Keratinocyte (primary cell): ENCODE measurements around the gene ADSL. TPM values are rescaled to one million over a fixed set of nuclear protein-coding genes. Genes with fewer than 3 reads are reported as not detected.
A peak's percentile ranks its signal among the peaks of the same experiment; 100 is the strongest.

Experiments
- DNase-seq: peaks from one replicate; pipeline ENCODE4 v3.0.0-alpha.2; 2011; ENCODE audit warnings: low read depth, missing footprints, low spot score
- FAIRE-seq: peaks from 2 replicates; lab custom pipeline; 2011; peaks lifted over from hg19 to GRCh38; lab: Jason Lieb, UNC
- H2AFZ ChIP-seq: 2 replicates; pipeline ENCODE4 v1.6.0; 2012; ENCODE audit warnings: low read length, control low read depth, inconsistent platforms; ENCODE audit not compliant: control insufficient read depth
- H3K27ac ChIP-seq: 2 replicates; pipeline ENCODE4 v1.5.1; 2011; ENCODE audit warnings: low read length; ENCODE audit not compliant: control insufficient read depth, insufficient read depth
- H3K27me3 ChIP-seq: 3 replicates; pipeline ENCODE4 v1.6.0; 2011; ENCODE audit warnings: low read length; ENCODE audit not compliant: control insufficient read depth, insufficient read depth; ENCODE audit errors: extremely low read depth
- H3K36me3 ChIP-seq, 2 experiments: 2 replicates in 1 of 2; 3 replicates in 1 of 2; pipeline ENCODE4 v1.5.1; 2011; ENCODE audit warnings: low read length in 2 of 2, mild to moderate bottlenecking in 1 of 2; ENCODE audit not compliant: control insufficient read depth in 2 of 2, insufficient read depth in 2 of 2; ENCODE audit errors: extremely low read depth in 1 of 2
- H3K4me1 ChIP-seq: 3 replicates; pipeline ENCODE4 v1.5.1; 2011; ENCODE audit warnings: low read length; ENCODE audit not compliant: control insufficient read depth, insufficient read depth; ENCODE audit errors: extremely low read depth
- H3K4me2 ChIP-seq: 3 replicates; pipeline ENCODE4 v1.6.0; 2011; ENCODE audit warnings: low read depth, low read length; ENCODE audit not compliant: control insufficient read depth, insufficient read depth; ENCODE audit errors: extremely low read depth
- H3K4me3 ChIP-seq, 3 experiments: fragments of 200-600 bp in 1 of 3; sonication (generic) in 1 of 3; 2 replicates in 2 of 3; 3 replicates in 1 of 3; pipeline ENCODE4 v1.5.1; 2011 to 2016; ENCODE audit warnings: low read length in 3 of 3, mild to moderate bottlenecking in 3 of 3, control low read depth in 2 of 3, inconsistent platforms in 1 of 3, low read depth in 1 of 3, mixed read lengths in 1 of 3, mixed run types in 1 of 3, moderate library complexity in 1 of 3; ENCODE audit not compliant: control insufficient read depth in 2 of 3, insufficient read depth in 2 of 3; ENCODE audit errors: extremely low read depth in 1 of 3
- H3K79me2 ChIP-seq: 2 replicates; pipeline ENCODE4 v1.6.0; 2012; ENCODE audit warnings: low read length; ENCODE audit not compliant: control insufficient read depth, insufficient read depth
- H3K9ac ChIP-seq: 3 replicates; pipeline ENCODE4 v1.6.0; 2011; ENCODE audit warnings: low read length; ENCODE audit not compliant: control insufficient read depth, insufficient read depth; ENCODE audit errors: extremely low read depth
- H3K9me1 ChIP-seq: 3 replicates; pipeline ENCODE4 v1.6.0; 2011; ENCODE audit warnings: low read length; ENCODE audit not compliant: control insufficient read depth, insufficient read depth; ENCODE audit errors: extremely low read depth
- H3K9me3 ChIP-seq: 2 replicates; pipeline ENCODE4 v1.5.1; 2012; ENCODE audit warnings: low read depth, low read length; ENCODE audit not compliant: control insufficient read depth
- H4K20me1 ChIP-seq: 3 replicates; pipeline ENCODE4 v1.6.0; 2011; ENCODE audit warnings: low read length; ENCODE audit not compliant: control insufficient read depth, insufficient read depth; ENCODE audit errors: extremely low read depth
- CTCF ChIP-seq, 3 experiments: IDR thresholded peaks in 1 of 3; conservative IDR thresholded peaks in 1 of 3; optimal IDR thresholded peaks in 1 of 3; 2 replicates in 2 of 3; 3 replicates in 1 of 3; pipeline versions ENCODE3 to v1.5.1; 2011; ENCODE audit warnings: low read length in 3 of 3, mild to moderate bottlenecking in 3 of 3, moderate library complexity in 2 of 3, control low read depth in 1 of 3, inconsistent platforms in 1 of 3; ENCODE audit not compliant: insufficient read depth in 2 of 3; ENCODE audit errors: extremely low read depth in 1 of 3
- EZH2 ChIP-seq: IDR thresholded peaks from one replicate; pipeline ENCODE4 v1.6.1; 2012; ENCODE audit warnings: inconsistent platforms, mild to moderate bottlenecking, low read length, moderate library complexity
- dilution Hi-C: fragments of 300-500 bp; cut with MboI; formaldehyde crosslinking; loops from one replicate; pipeline ENCODE4 v1.7.0; 2020; ENCODE audit warnings: low sequenced_read_pairs; ENCODE audit not compliant: extremely low pct_ligation_motif_present
- polyA minus RNA-seq, 3 experiments: library from RNA; depleted of rRNA, polyadenylated mRNA; stranded (reverse); fragments of >200 nt; gene quantifications; 1 replicate in 1 of 3; 2 replicates in 1 of 3; 3 replicates in 1 of 3; pipeline ENCODE4 v1.2.3, GENCODE V29; 2011
- polyA plus RNA-seq, 5 experiments: library from polyadenylated mRNA; depleted of rRNA in 3 of 5; stranded (reverse) in 3 of 5; stranded (forward) in 1 of 5; unstranded in 1 of 5; fragments of >200 nt; gene quantifications; 1 replicate in 1 of 5; 2 replicates in 3 of 5; 3 replicates in 1 of 5; pipeline versions ENCODE4 v1.2.1 to v1.2.3, GENCODE V29; 2011 to 2012; ENCODE audit warnings: missing spikeins in 2 of 5, low read depth in 1 of 5, low replicate concordance in 1 of 5

Gene ADSL
- polyA plus RNA-seq (68.2 to 96.9 TPM (median 96.1 TPM) in 3 replicates), polyA minus RNA-seq (57.7 to 123 TPM (median 84.1 TPM) in 3 replicates)
- 29.9 TPM for polyA plus RNA-seq (2011; ENCODE audit: low read depth)
- polyA plus RNA-seq (2011; cell fraction: cytosol; rRNA removed), result 65.5 and 77.7 TPM in 2 replicates
- 58.7 and 74.5 TPM in 2 replicates for polyA plus RNA-seq (2011; cell fraction: nucleus; rRNA removed)
- polyA plus RNA-seq (2012; ENCODE audit: low replicate concordance), result 23.3 and 70.0 TPM in 2 replicates
- polyA minus RNA-seq (2011; cell fraction: cytosol; rRNA and poly(A)+ RNA removed), result 40.9 TPM
- 17.8 and 25.4 TPM in 2 replicates for polyA minus RNA-seq (2011; cell fraction: nucleus; rRNA and poly(A)+ RNA removed)

GRCh38 chr22:40346185-40347118 is at the start of gene ADSL:
Gene ADSL, plus strand, starts transcription at chr22:40346500. Its CDS starts 59 bp downstream, at chr22:40346559.
- peak within 1 kb of the TSS; percentile 90 for H3K27ac ChIP-seq
- peaks cover 14% of the 10 kb centered on the region for H3K4me1 ChIP-seq
- H2AFZ ChIP-seq, result peak within 1 kb of the TSS; percentile 98
- TF ChIP-seq EZH2, result no peak
- H3K4me2 ChIP-seq, result peak within 1 kb of the TSS; percentile 81
- peaks cover 32% of the 10 kb centered on the region for H3K79me2 ChIP-seq
- dilution Hi-C loops, result no loop called here
- no peaks in the 10 kb centered on the region for H4K20me1 ChIP-seq
- DNase-seq (no peak), FAIRE-seq (no peak)
- H3K9ac ChIP-seq, result peak within 1 kb of the TSS; percentile 92
- H3K9me3 ChIP-seq, result no peaks in the 10 kb centered on the region
- no peaks in the 10 kb centered on the region for H3K9me1 ChIP-seq
- H3K36me3 ChIP-seq, result peaks cover 5 to 10% of the 10 kb centered on the region in 2 experiments
- H3K4me3 ChIP-seq, result peak within 1 kb of the TSS; percentile 76 to 88 (median 77)
- H3K27me3 ChIP-seq, result no peaks in the 10 kb centered on the region

GRCh38 chr22:40300316-40300715 is 46.0 kb upstream of the ADSL start:
- Histone ChIP-seq H3K36me3 (peaks cover 11 to 16% of the 10 kb centered on the region in 2 experiments), H3K4me2 (no peak overlapping the region), H2AFZ (no peak overlapping the region), H3K9me3 (no peaks in the 10 kb centered on the region), H3K4me1 (no peaks in the 10 kb centered on the region), H3K27me3 (no peaks in the 10 kb centered on the region), H3K9ac (no peak overlapping the region), H3K4me3 (no peak overlapping the region), H3K27ac (no peak overlapping the region), H3K9me1 (no peaks in the 10 kb centered on the region), H4K20me1 (no peaks in the 10 kb centered on the region), H3K79me2 (no peaks in the 10 kb centered on the region)
- DNase-seq (no peak), FAIRE-seq (no peak)
- dilution Hi-C loops, result no loop called here
- TF ChIP-seq EZH2 (no peak), CTCF (optimal IDR thresholded peaks at IDR 0.05 in 1 of 3, IDR thresholded peaks at IDR 0.05 in 1 of 3, conservative IDR thresholded peaks at IDR 0.05 in 1 of 3; ENCODE audit: extremely low read depth in 1 of 3, insufficient read depth in 2 of 3, low read length in 3 of 3) (no peak)
